GM19438 (cell line): ENCODE data around the gene CYYR1.

Source experiments
- ATAC-seq: cut with Tn5 transposase; IDR thresholded peaks from one replicate; pipeline ENCODE4 v1.9.1; 2021; ENCODE audit warnings: low read depth; ENCODE audit not compliant: unreplicated experiment

The CYYR1 gene

DNA sequence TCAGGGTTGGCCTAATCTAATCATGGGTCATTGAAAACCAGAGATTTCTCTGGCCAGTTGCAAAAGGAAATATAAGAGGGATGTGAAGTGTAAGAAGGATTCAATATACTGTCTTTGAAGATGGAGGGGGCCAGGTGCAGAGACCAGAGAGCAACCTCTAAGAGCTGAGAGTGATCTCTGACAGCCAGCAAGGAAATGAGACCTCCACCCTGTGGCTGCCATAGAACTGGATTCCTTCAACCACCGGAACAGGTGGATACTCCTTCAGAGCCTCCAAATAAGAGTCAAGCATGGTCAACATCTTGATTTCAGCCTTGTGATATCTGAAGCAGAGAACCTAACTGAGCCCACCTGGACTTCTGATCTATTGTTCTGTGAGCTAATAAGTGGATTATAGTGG is 128.4 kb downstream of the CYYR1 start:
- no peak for ATAC-seq

DNA sequence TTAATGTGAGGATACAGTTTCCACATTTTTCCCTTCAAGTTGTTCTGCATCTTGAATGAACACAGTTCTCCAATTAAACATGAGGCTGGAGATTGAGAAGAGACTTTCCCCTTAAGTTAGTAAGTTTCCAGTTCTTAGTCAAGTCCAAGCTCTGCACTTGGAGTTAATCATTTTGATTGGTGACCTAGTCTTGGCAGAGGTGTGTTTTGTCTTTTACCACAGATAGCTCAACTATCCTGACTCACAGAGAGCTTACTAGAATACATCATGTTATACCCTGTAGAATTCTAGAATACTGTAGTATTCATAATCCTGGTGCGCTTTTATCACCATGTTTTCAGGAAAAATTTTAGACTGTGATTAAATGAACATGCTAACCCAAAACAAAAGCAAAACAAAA is 129.2 kb downstream of the CYYR1 start:
- ATAC-seq: no peak

DNA sequence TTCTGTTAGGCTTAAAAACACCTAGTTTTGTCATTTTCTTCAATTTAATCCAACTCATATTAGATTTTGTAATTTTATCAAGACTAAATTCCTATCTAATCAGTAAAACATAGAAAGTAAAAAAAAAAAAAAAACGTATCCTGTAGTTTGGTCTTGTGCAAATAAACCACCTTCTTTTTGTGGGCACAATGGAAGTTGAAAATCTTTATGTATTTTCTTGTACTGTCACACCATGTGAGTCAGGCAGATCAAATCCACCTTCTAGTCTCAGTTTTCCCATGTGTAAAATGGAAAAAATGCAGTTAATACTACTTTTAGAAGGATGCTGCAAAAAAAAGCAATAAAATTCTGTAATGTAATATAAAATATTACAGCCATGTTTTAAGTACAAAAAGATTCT is 129.8 kb downstream of the CYYR1 start:
- ATAC-seq: no peak

DNA sequence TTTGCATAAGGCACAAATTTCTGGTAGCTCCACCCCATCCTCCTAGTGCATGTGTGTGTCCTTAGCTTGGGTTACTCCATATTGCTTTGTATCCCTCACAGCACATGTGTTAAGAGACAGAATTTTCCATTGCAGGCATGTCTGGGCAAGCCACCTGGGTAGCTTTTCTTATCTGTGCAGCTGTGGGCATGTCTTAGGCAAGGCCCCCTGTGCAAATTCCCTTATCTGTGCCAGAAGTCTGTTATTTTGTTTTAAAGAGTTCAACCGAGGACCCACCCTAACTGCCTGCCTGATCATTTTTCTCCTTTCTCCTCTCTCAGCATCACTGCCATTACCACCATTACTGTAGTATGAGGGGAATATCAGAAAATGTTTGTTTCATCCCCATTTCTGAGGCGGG is 131.9 kb downstream of the CYYR1 start:
- no peak for ATAC-seq

DNA sequence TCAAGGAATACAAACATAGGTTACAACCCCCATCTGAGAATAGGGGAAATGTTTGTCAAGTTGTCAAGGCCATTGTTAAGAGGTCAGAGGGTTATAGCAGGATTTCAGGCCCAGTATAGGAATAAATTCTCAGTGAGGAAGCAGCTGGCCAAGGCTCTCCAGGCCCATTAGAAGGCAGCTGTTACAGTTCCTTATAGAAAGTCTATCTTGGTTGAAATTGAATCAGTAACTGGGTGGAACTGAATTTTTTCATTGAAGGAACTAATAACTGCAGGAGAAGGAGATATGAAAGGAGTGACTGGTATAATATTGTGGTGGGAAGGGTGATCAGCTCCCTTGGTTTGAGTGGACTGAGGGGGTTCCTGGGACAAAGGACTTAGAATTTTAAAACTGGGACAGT is 134.1 kb downstream of the CYYR1 start:
- no peak for ATAC-seq

DNA sequence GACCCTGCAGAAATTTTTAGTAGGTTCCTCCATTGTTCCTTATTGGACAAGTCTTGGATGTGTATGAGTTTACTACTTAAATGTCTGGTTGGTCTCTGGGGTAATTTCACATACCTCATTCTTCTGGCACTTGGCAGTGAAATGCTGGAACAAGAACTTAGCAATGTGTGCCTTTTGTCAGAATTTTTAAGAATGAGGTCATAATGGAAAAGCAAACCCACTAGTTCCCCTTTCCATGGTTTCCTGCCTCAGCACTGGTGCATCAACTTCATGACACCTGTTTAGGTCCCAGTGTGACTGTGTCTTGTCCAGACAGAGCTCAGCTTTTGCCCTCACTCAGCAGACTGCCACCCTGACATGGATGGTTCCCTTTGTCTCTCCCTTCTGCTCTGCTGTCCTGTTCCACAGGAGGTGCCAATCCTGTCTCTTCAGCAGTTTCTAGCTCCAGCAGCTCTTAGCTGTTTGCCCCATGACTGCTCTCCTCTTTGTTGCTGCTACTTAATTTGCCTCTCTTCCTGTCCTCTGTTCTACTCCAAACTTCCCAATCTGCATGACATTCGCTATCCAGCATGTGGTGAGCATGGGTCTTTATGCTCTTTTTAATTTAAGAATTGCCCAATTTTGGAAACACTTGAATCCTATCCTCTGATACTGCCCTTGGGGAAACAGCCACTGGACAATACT is 135.6 kb downstream of the CYYR1 start:
- ATAC-seq: no peak

DNA sequence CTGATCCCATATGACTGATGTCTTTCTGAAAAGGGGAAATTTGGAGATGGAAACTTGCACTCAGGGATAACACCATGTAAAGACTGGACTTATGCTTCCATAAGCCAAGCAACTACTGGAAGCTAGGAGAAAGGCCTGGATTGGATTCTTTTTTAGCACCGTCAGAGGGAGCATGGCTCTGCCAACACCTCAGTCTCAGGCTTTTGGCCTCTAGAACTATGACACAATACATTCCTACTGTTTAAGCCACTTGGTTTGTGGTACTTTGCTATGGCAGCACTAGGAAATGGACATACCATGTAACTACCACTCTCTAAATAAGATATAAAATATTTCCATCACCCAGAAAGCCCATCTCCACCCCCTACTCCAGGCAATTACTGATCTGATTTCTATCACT is 139.7 kb downstream of the CYYR1 start:
- ATAC-seq: no peak

DNA sequence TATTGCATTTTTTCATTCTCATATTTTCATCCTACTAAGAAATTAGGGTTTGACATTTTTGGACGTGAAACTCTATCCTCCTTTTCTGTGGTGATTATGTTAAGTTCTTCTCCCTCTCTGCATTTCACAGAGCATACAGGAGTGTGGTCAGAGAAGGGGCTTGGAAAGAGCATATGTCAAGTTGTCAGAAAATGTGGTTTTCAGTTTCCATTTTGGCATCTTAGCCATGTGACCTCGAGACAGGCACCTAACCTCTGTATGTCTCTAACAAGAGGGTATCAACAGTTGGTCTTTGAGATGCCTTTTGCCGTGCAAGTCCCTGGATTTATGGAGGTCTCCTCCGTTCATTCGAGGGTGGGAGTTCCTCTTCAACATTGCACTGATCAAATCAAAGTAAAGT is 140.7 kb downstream of the CYYR1 start:
- no peak for ATAC-seq

DNA sequence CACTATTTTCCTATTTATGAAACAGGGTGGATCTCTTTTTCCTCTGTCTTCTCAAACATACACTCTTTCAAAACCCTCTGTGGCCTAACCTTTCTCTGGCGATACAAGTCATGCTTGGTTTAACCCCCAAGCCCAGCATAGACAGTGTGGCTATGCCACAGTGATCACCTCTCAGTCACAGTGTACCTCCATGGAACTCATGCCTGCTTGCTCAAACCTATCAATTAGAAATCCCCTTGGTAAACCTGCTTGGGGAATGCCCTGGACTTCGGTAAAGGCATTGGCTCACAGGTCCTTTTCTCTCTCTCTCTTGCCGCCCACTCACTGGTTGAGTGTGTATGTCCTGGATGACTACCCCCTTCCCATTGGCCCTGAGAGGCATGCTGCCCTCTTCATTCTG is 147.5 kb downstream of the CYYR1 start:
- no peak for ATAC-seq

DNA sequence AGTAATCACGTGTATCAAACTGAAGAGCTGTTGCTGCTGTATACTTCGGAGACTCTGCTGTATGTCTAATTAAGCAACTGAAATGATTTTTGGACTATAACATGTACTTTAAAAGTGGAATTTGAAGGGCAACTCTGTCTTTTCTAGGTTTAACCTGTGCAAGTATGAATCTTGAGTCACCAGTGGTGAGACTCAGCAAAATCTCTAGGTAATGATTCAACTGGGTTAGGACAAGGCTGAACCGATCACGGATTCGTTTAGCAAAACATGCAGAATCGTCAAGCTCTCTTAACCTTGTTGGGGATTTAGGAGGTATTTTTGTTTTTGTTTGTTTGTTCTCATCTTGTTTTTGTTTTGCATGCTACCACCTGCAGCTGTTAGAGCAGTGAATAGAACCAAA is 149.6 kb downstream of the CYYR1 start:
- no peak for ATAC-seq

DNA sequence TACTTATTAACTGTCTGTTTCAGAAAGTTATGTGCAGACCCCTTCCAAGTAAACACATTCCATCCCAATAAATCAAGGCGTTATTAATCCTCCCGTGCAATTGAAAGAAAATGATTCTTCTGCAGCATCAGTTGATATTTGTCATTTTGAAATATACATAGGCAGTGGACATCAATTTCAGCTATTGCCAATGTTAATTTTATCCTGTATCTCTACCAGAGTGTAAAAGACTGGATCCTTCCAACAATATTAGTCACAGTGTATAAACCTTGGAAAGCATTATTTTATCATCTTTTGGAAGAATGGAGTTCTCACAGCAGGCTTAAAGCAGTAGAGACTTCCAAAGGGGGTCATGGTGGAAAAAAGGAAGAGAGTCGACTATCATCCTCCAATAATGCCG is 150.4 kb downstream of the CYYR1 start:
- ATAC-seq: no peak

DNA sequence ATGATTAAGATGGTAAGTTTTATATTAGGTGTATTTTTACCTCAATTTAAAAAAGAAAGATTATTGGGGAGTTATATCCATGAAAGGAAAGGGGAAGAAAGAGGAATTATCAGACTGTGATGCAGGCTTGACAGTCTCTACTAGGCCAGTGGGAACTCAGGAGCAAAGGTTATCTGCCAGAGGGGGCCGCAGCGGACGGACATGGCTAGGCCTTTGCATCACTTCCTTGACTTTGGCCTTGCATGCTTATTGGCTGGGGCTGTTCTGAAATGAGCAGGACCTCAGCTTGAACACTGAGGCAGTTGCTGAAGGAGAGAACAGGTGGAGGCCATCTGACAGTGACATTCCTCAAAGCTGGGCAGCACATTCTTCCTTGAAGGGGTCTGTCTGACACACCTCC is 150.9 kb downstream of the CYYR1 start:
- ATAC-seq: no peak

DNA sequence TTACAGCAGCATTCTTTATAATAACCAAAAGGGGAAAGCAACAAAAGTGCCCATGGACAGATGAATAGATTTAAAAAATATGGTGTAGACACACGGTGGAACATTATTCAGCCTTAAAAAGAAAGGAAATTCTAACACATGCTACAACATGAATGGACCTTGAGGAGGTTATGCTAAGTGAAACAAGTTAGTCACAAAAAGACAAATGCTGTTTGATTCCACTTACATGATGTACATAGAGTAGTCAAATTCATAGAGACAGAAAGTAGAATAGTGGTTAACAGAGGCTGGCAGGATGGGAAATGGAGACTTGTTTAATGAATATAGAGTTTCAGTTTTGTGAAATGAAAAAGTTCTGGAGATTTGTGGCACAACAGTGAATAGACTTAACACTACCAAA is 151.4 kb downstream of the CYYR1 start:
- no peak for ATAC-seq
